HG03571 (cell line): Measurements from ENCODE around the gene KRT3.

ENCODE experiments used
- ATAC-seq: cut with Tn5 transposase; IDR thresholded peaks from one replicate; pipeline ENCODE4 v1.9.1; 2021; ENCODE audit not compliant: unreplicated experiment

KRT3 gene

GRCh38 chr12:52741375-52742195, 54.3 kb downstream of the KRT3 start:
- no peak for ATAC-seq

GRCh38 chr12:52740584-52740983, 55.3 kb downstream of the KRT3 start:
- ATAC-seq = no peak

GRCh38 chr12:52739963-52740362, 56.0 kb downstream of the KRT3 start:
- no peak for ATAC-seq
